NCI-H2196 (cell line): ENCODE results near the gene C19orf85.
"Not testable (repeated sequence)": the region's sequence is repeated elsewhere in the genome, so short reads cannot be mapped to it uniquely, and the experiment has no call there.

Experiments used
- DNase-seq: peaks from one replicate; lab custom pipeline; 2025; ENCODE audit not compliant: unreplicated experiment; lab: John Stamatoyannopoulos, UW

The C19orf85 gene

DNA sequence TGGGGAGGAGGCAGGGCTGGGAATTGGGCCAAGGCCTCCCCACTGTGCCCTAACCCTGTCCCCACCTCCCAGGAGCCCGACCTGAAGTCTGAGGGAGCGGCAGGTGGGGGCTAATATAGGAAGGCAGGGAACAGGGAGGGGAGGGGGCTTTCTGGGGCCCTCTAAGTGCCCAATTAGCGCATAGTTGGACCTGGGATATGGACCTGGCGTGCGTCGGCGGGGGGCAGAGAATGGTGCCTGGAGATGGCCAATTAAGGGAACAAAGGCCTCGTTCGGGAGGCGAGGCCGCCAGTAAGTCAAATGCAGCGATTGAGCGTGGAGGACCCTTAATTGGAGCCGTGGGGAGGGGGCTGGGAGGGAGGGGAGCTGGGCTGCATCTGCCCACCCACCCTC lies at the start of gene C19orf85:
Gene C19orf85 (minus strand): TSS at position 90 of the 393 bp plus-strand sequence. CDS start 197 bp downstream, outside the sequence.
- DNase-seq = no peak

DNA sequence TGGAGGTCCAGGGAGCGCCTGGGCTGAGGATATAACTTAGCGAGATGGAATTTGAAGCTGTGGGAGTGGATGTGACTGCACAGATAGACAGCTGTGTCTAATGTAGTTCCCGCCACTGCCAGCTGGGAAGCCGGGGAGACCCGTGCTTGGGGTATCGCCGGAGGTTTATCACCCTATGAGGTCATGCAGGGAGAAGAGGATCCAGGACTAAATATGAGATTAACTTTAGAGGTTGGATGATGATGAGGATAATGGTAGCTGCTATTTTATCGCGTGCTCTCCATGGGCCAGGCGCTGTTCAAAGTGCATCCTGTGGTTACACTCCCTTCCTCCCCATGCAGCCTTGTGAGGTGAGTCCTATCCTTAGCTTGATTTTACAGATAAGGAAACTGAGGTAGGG lies 43.6 kb upstream of the C19orf85 start:
- no peak for DNase-seq

DNA sequence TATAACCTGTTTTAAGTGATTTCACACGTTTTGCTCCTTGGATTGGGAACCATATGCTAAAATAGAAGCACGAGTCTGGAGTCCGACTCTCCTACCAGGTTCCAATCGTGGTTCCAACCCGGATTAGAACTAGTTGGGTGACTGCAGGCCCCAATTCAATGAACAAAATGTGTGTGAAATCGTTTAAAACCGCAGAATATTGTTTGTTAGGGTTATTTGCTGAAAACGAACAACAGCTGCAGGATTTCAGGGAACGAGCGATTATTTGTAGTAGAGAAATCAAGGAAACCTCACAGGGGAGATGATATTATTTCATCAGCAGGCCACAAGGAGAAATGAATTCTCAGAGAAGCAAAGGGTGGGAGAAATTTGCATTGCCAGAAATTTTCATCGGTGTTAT lies 40.4 kb upstream of the C19orf85 start:
- DNase-seq = no peak

DNA sequence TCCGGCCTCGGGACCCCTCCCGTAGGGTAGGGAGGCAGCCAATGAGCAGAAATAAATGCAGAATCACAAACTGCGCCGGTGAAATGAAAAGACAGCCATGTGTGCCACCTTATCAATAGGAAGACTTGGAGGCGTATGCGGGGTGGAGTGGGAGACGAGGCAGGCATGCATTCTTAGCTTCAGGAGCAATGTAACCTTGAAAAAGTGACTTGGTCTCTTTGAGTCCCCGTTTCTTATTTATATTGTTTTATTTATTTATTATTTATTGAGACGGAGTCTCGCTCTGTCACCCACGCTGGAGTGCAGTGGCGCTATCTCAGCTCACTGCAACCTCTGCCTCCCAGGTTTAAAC lies 39.7 kb upstream of the C19orf85 start:
- no peak for DNase-seq

DNA sequence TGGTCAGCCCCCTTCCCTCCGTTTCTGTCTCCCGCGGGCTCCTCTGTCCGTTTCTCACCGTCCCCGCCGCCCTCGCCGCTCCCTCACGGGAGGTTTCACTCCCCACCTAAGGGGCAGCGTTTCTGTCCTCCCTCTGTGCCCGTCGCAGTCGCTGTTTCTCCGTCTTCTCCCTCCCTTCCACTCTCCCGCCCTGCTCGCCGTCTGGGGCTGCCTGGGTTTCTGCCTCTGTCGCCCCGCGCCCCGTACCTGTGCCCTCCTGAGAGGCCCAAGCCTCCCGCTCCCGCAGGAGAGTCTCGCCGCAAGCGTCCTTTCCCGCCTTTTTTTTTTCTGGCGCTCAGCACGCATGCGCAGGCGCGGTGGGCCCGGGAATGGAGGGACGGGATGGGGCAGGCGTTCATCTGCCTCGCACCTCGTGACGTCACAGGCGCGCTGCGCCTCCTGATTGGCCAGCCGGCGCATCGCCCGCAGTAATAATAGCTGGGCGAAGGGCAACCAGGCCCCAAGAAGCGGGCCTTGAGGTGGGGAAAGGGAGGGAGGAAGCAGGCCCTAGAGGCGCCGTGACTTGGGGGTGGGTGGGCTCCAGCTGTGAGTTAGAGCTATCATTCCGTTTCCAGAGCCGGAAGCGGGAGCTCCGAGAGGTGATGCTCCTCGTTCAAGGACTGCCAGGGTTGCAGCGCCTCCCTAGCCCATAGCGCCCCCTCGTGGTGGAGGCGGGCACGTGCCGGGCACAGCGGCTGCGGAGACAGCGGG lies 39.1 kb upstream of the C19orf85 start:
- peak; percentile 99 for DNase-seq

DNA sequence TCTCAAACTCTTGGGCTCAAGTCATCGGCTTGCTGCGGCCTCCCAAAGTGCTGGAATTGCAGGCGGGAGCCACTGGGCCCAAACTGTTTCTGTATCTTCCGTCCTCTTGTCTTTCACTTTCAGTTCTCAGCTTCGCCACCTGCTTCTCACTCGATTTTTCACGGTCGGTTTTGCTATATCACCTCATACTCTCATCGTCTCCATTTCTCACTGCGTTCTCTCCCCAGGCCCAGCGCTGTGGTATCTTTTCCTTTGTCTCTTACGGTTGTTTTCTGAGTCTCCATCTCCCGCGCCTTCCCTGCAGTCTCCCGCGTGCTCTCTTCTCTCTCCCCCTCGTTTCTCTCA lies 38.6 kb upstream of the C19orf85 start:
- no peak for DNase-seq

DNA sequence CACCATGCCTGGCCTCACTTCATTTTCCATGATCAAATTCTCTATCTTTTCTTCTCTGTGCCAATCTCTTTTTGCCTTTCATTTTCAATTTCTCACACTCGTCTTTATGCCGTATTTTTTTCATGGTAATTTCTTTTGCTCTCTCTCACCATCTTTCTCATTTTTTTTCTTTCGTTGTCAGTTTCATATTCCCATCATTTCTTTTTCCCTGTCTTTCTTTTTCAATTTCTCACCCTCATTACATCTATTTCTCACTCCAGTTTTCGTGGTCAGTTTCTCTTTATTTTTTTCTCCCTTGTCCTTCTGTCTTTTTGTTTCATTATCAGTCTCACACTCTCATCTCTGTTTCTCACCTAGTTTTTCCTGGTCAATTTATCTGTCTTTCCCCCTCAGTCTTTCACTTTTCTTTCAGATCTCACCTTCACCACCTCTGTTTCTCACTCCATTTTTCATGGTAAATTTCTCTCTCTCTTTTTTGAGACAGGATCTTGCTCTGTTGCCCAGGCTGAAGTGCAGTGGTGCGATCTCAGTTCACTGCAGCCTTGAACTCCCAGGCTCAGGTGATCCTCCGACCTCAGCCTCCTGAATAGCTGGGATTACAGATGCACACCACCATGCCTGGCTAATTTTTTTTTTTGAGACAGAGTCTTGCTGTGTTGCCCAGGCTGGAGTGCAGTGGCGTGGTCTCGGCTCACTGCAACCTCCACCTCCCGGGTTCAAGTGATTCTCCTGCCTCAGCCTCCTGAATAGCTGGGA lies 37.8 kb upstream of the C19orf85 start:
- DNase-seq = no peak

DNA sequence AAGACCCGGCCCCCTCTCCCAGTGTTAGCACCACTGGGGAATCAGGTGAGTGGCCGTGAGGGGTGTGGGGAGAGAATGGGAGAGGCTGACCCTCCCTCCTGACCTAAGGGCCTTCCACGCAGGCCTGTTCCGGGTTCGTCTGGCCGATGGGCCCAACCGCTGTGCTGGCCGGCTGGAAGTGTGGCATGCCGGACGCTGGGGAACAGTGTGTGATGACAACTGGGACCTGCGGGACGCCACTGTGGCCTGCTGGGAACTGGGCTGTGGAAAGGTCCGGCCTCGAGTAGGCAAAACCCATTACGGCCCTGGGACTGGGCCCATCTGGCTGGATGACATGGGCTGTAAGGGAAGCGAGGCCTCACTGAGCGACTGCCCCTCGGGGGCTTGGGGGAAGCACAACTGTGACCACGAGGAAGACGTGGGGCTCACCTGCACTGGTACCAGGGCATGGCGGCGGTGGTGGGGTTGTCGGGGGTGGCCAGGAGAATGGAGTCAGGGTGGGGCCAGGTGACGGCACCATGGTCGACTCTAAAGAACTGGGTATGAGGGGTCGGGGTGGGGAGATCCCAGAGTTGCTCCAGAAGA lies 35.9 kb upstream of the C19orf85 start:
- no peak for DNase-seq

DNA sequence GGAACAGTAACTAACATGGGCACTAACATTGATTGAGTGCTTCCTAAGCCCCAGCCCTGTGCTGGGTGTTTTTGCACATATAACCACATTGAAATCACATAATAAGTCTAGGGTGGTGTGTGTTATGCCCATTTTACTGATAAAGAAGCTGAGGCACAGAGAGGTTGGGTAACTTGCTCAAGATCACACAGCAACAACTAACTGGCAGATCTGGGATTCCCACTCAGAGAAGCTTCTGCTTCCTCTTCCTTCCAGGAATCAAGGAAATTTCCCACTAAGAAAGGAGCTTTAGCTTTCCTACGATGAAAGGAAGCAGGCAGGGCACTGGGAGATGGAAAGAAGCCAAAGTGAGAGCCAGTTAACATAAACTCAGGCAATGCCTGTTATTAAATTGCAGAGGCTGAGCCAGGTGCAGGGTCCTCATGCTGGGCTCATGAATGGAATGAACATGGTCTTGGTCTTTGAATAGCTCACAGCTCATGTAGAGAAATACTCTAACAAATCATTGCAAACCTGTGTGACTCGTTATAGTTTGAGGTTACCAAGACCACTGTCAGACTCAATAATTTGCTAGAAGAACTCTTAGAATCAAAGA lies 33.8 kb upstream of the C19orf85 start:
- DNase-seq = no peak

DNA sequence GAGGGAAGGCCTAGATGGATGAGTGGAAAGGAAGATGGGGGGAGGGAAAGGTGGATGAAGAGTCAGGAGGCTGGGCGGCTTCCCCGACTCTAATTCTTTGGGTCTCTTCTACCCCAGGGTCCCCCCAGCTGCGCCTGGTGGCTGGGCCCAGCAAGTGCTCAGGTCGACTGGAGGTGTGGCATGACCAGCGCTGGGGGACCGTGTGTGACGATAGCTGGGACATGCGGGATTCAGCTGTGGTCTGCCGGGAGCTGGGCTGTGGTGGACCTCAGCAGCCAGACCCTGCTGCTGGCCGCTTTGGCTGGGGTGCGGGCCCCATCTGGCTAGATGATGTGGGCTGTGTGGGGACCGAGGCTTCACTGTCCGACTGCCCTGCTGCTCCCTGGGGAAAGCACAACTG lies 33.2 kb upstream of the C19orf85 start:
- DNase-seq = no peak

DNA sequence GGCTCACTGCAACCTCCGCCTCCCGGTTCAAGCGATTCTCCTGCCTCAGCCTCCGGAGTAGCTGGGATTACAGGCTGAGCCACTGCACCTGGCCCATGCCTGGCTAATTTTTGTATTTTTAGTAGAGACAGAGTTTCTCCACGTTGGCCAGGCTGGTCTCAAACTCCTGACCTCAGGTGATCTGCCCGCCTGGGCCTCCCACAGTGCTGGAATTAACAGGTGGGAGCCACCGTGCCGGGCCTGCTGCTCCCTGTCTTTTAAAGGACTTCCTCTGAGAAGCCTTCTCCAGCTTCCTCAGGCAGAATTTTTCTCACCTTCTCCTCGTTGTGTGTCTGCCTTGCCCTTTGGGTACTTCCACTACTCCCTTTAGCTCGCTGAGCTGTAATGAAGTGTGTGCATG lies 32.3 kb upstream of the C19orf85 start:
- DNase-seq = not testable (repeated sequence)

DNA sequence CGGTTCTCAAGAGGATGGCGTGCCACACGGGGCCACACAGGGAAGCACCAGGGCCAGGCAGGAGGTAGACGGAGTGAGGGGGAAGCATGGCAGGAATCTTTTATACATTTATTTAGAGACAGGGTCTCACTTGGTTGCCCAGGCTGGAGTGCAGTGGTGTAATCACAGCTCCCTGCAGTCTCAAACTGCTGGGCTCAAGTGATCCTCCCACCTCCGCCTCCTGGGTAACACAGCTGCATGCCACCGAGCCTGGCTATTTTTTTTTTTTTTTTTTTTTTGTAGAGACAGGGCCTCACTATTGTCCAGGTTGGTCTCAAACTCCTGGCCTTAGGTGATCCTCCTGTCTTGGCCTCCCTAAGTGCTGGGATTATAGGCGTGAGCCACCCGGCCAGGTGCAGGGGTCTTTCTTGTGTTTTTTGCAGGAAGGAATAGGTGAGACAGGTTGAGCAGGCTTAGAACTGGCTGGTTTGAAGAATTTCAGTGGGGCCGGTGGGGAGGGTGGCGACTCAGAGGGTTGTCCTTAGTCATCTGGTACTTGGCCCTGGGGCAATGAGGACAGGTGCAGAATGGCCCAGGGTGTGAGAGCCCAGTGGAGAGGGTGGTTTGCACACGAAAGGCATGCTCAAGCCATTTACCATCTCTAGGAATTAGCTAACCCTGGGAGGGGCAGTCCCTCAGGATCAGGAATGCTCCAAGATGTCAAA lies 31.2 kb upstream of the C19orf85 start:
- DNase-seq = no peak

DNA sequence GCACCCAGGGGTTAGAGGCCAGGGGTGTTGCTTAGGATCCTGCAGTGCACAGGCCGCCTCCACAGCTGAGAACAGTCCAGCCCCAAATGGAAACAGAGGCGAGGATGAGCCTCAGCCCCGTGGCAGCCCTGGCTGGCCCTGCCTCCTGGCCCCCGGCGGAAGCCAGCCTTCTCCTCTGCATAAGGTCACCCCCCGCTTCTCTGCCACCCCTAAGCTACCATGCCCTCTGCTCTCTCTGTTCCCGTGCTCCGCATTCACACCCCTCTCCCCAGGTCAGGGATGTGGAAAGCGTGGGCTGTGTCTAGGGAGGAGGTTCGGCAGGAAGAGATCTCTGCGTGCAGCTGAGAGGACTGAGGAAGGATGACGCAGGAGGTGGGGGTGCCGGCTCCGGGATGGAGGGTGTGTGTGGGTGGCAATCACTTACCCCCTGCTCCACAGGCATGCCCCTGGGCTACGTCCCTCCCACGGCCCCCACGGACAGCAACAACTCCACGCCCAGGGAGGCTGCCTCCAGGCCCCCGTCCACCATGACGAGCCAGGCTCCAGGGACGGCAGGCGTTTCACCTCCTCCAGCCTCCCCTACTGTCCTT lies 29.7 kb upstream of the C19orf85 start:
- DNase-seq = no peak

DNA sequence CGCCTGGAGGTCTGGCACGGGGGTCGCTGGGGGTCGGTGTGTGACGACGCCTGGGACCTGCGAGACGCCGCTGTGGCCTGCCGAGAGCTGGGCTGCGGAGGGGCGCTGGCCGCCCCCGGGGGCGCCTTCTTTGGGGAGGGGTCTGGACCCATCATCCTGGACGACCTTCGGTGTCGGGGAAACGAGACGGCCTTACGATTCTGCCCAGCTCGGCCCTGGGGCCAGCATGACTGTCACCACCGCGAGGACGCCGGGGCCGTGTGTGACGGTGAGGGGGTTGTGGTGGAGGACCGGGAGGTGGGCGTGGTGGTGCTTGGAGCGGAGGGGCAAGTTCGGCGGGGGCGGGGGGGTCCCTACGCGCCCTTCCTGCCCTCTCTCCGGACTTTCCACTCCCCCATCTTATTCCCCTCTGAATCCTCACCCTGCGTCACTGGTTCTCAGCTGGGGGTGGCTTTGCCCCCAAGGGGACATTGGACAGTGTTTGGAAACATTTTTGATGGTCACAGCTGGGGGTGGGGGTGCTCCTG lies 29.2 kb upstream of the C19orf85 start:
- no peak for DNase-seq

DNA sequence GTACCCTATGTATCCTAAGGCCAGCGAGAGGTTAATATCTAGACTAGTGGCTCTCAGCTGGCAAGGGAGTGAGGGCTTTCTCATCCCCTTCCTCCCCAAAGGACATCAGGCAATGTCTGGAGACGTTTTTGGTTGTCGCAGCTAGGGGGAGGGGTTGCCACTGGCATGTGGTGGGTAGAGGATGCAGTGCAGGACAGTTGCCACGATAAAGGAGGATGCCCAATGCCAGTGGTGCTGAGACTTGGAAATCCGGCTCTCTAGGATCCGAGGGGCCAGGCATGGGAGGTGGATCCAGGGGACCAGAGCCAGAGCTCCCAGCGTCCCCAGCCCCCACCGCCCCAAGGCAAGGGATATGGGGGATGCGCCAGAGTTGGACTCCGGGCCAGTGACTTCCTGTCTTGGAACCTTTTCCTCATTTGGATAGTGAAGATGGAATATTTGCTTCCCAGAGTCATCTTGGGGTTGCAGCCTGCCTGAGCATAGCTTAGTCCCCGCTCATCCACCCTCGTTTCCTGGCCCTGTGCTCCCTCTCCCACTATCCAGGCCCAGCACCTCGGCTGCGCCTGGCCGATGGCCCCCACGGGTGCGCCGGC lies 28.6 kb upstream of the C19orf85 start:
- DNase-seq = no peak

DNA sequence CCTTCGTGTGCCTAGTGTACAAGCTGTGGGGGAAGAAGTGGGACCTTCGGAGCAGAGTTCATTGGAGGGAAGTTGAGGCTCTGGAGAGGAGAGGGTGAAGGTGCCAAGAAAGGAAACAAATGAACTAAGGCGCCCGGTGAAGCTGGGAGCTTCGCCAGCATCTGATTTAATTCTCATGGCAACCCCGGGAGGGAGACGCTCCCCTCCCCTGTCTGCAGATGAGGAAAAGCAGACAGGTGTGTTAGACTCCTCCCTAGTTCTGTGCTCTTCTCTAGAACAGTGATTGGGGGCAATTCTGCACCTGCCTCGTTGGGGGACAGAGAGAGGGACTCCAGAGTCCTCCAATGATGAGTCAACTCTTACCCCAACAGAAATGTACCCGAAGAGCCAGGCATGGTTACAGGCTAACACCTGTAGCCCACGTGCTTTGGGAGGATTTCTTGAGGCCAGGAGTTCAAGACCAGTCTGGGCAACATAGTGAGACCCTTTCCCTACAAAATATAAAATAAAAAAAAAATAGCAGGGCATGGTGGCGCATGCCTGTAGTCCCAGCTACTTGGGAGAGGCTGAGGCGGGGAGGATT lies 27.9 kb upstream of the C19orf85 start:
- peak; percentile 82 for DNase-seq

DNA sequence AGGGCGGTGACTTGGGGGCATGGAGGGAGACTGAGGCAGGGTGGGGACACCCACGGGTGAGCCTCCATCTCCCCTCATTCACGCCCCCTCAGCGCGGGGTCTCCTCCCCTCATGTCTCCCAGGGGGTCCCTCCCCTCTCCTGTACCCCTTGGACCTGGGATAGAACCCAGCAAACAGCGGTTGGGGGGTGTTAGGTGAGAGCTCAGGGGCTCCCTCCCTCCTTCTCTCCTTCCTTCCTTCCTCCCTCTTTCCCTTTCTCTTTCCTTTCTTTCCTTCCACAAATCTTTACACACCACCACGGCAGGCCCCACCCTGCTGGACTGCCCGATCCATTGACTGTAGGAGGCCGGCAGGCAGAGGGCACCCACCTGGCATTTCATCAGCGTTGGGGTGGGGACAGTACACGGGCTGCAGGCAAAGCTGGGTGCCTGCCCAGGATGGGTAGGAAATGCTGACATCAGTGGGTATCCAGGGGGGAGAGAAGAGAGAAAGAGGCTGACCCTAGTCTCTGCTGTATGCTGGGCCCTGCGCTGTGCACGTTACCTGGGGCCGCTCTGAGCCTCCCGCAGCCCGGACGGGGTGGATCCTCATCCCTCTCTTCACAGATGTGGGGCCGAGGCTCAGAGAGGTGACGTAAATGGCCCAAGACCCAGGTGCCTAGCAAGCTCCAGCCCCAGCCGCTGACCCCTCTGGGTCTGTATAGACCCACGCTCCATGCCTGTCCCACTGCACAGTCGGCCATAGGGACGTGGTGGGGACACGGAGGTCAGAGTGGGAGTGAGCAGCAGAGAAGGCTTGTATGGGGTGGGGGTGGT lies 27.2 kb upstream of the C19orf85 start:
- DNase-seq = peak; percentile 33

DNA sequence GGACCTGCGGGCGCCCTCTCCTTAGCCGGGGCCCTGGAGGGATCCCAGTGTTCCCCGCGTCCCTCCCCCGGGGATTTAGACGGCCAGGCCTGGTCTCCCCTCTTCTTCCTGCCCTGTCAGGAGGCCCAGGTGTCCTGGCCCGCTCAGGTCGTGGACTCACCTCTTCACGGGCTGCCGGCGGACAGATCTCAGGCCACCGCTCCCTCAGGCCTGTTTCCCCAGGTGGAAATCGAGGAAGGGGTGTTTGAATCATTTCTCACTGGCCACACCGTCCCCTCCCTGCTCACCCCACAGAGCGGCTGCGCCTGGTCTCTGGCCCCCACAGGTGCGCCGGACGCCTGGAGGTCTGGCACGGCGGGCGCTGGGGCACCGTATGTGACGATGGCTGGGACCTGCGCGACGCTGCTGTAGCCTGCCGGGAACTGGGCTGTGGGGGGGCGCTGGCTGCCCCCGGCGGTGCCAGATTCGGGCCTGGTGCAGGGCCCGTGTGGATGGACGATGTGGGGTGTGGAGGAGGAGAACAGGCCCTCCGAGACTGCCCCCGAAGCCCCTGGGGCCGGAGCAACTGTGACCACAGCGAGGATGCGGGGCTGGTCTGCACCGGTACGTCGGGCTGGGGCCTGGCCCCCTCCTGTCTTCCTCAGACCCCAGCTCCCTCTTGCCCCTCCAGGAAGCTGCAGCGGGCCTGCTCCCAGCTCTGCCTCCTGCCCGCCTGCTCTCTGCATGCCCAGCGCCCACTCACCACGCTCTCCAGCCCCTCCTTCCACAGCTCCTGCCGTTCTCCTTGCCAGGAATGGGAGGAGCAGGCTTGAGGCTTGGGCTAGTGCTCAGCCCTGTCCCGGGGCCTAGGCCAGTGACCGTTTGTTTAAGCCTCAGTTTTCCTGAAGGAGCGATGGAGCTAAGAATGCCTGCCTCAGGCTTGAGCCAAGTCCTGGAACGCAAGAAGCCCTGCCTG lies 26.2 kb upstream of the C19orf85 start:
- DNase-seq = no peak
